Activated CD4-positive, alpha-beta T cell treated with anti-CD3 and anti-CD28 coated beads, Interleukin-2, amount 50 U/mL, for 48 hours (primary cell): ENCODE results near the gene USP31.

ENCODE experiments used
- DNase-seq, 2 experiments: peaks; one replicate each; pipeline ENCODE4 v3.0.0-alpha.2; 2020

The USP31 gene

DNA sequence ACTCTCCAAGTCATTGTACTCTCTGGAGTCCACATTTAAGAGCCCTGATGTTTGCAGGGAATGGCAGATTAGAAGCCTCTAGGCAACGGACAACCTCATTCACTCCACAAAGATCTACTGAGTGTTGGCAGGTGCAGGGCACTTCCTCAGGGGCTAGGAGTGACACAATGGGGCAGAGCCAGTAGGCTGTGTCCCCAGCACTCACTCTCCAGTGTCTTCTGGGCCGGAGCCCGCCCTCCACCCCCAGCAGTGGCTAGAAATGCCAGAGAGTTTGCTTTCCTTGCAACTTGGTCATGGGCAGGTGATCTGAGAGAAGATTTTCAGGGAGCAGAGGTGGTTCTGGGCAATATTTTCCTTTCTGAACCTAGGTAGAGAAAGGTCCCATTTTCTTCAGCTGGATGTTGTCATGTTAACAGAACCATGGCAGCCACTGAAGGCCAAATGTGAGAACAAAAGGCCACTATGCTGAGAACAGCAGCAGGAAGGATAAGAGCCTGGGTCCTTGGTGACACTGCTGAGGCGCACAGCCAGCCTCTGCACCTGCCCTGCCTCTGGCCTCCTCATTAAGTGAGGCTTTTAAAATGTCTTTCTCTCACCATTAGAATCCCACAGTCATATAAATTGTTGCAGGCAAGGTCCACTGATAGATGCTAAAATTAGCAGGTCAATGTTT, 96.2 kb downstream of the USP31 start:
- no peak for DNase-seq

DNA sequence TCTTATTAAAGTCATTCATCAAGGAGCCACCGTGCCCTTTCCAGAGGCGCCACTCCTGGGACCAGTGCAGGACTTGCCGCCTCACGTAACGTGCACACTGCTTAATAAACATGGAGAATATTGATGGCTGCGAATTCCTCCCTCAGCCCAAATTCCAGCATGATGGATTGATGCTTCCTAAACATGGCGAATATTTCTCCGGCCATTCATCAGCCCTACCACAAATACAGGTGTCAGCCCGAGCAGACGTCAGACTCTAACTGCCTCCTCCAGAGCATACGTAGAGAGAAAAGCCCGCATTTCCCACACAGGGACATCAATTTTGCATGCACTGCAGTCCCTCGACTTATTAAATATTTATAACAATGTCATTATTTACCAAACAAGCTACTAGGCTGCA, 97.0 kb downstream of the USP31 start:
- DNase-seq, result no peak

DNA sequence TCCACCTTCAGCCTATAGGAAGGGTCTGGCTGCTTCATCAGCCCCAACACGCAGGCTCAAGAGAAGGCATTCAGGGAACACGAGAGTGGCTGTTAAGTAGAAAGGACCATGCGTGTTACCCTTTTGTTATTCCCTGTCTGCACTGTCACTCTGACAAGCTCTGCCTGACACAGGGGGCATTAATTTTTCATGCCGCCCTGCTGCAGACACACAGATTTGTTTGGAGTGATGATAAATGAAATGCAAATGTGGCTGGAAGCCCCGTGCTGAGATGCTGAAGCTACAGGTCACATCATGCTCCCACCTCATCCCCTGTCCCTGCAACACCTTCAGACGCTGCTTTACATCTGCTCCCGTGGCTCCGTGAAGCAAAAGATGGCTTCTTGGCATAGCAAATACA, 97.7 kb downstream of the USP31 start:
- DNase-seq, result no peak

- no peak for DNase-seq
Observed at GRCh38 chr16:23048164-23048563, 101.1 kb downstream of the USP31 start.

- no peak for DNase-seq
Observed at GRCh38 chr16:23045025-23045424, 104.2 kb downstream of the USP31 start.

- no peak for DNase-seq
Observed at GRCh38 chr16:23040246-23040645, 109.0 kb downstream of the USP31 start.

- no peak for DNase-seq
Observed at GRCh38 chr16:23039118-23039517, 110.1 kb downstream of the USP31 start.

- no peak for DNase-seq
Observed at GRCh38 chr16:23035240-23035639, 114.0 kb downstream of the USP31 start.

- no peak for DNase-seq
Observed at GRCh38 chr16:23031508-23032098, 117.6 kb downstream of the USP31 start.

DNA sequence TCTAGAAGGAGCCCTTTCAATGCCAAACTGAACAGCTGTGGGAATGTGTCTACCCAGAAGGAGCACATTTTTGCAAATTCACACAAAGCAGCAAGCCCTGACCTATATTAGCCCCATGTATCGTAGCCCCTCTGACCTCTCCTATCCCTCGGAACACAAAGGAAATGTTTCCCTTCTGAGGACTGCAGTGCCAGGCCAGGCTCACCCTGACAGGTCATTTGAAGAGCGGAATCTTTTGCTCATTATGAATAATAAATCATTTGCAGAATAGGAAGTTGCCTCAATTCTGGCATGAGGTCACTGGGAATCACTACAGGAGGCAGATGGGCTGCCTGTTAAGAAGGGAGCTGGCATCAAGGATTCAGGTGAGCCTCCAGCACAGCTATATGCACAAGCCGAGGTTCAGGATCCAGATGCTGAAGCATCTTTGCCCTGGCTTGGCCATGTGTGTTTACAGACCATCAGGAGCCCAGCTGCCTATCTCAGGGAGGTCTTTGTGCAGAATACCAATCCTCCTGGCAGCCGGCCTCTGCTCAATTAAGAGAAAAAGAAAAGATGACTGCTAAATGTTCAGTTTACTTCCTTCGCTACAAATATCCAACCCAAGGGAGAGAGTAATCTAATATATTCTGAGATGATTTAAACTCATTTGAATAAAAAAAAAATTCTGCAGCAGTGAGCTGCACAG, 119.4 kb downstream of the USP31 start:
- DNase-seq, result no peak

GRCh38 chr16:23027386-23027785, 121.9 kb downstream of the USP31 start:
- DNase-seq, result no peak

- DNase-seq, result no peak
Observed at GRCh38 chr16:23026784-23027362, 122.4 kb downstream of the USP31 start.

- no peak for DNase-seq
Observed at GRCh38 chr16:23025692-23026307, 123.5 kb downstream of the USP31 start.

GRCh38 chr16:23024044-23024443, 125.2 kb downstream of the USP31 start:
- no peak for DNase-seq

- DNase-seq, result no peak
Observed at GRCh38 chr16:23020084-23020483, 129.2 kb downstream of the USP31 start.

GRCh38 chr16:23016368-23016767, 132.9 kb downstream of the USP31 start:
- DNase-seq, result no peak

DNA sequence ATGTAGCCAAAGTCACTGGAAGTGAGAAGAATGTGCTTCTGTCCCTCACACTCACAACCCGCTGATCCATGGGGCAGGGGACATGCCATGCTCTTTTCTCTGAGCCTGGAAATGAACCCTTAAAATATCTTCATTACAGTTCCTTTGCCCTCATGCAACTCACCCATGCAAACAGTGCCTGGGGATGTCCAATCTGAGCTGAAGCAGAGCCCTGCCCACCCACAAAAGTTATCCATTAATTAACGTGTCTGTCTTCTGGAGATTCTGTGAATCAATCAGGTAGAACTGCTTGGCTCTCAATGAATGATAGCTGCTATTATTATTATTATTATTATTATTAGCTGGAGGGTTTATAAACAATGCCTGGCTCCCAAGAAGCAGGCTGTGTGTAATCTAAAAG, 133.7 kb downstream of the USP31 start:
- DNase-seq, result no peak

GRCh38 chr16:23014592-23014991, 134.7 kb downstream of the USP31 start:
- DNase-seq, result no peak
